ENCODE results near the gene CACNB2.
"Not testable (repeated sequence)": the region's sequence is repeated elsewhere in the genome, so short reads cannot be mapped to it uniquely, and the experiment has no call there.

Gene CACNB2

DNA sequence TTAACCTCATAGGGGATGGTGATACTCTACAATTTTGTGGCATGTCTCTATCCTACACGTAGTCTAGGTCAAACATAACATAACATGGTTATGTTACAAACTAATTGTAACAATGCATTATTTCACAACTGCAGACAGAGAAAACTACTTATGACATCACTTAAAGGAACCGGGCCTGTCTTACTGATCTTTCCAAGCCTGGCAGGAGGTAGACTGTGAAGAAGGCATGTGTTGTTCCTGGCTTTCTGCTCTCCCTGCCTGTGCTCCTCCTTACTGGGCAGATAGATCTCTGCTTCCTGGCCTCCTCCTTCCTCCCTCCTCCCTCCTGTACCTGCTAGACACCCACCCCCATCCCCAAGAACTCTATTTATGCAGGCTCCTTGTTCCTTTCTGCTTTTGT is 5.4 kb downstream of the CACNB2 start:
- H3K4me1 ChIP-seq (ENCODE audit: control insufficient read depth, low read depth, low read length): peaks cover 11% of the 10 kb centered on the region
- H3K9me3 ChIP-seq (ENCODE audit: control insufficient read depth, low read depth, low read length): no peaks in the 10 kb centered on the region
- H3K27me3 ChIP-seq (ENCODE audit: control insufficient read depth, insufficient read depth, low read length): peaks cover 18% of the 10 kb centered on the region
- H3K9ac ChIP-seq (ENCODE audit: low read length): no peak overlapping the region
- no peak overlapping the region for H3K27ac ChIP-seq (ENCODE audit: low read length)
- no peaks in the 10 kb centered on the region for H3K36me3 ChIP-seq (ENCODE audit: control insufficient read depth, low read depth, low read length)
- H3K4me3 ChIP-seq (ENCODE audit: low read length): no peak overlapping the region

DNA sequence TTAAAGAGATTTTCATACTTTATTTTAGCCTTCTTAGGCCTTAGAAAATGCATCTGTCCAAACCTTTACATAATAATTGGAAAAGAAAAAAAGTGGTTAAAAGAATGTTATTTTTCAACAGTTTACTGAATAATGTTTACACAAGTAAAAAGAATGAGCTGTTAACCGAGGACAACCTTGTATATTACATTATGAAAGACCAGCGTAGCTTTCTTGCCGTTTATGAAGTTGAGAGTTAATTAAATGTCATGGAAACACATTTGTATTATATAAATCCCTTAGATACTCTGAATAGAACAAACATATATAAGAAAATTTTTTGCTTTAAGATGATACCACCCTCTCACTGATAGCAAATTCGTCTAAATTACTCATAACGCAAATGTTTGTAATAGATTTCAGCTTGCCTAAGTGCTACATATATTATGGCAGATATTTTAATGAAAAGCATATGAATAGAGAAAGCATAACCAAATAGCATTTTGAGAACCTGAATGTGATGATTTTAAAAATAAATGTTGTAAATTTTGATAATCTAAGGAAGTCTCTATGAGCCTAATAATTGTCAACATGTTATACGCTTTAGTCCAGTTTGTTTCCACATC is 9.1 kb downstream of the CACNB2 start:
- H3K4me3 ChIP-seq (ENCODE audit: low read length): no peak overlapping the region
- H3K36me3 ChIP-seq (ENCODE audit: control insufficient read depth, low read depth, low read length): no peaks in the 10 kb centered on the region
- no peaks in the 10 kb centered on the region for H3K9me3 ChIP-seq (ENCODE audit: control insufficient read depth, low read depth, low read length)
- H3K9ac ChIP-seq (ENCODE audit: low read length): no peak overlapping the region
- no peak overlapping the region for H3K27ac ChIP-seq (ENCODE audit: low read length)
- no peaks in the 10 kb centered on the region for H3K27me3 ChIP-seq (ENCODE audit: control insufficient read depth, insufficient read depth, low read length)
- H3K4me1 ChIP-seq (ENCODE audit: control insufficient read depth, low read depth, low read length): peaks cover 6% of the 10 kb centered on the region

DNA sequence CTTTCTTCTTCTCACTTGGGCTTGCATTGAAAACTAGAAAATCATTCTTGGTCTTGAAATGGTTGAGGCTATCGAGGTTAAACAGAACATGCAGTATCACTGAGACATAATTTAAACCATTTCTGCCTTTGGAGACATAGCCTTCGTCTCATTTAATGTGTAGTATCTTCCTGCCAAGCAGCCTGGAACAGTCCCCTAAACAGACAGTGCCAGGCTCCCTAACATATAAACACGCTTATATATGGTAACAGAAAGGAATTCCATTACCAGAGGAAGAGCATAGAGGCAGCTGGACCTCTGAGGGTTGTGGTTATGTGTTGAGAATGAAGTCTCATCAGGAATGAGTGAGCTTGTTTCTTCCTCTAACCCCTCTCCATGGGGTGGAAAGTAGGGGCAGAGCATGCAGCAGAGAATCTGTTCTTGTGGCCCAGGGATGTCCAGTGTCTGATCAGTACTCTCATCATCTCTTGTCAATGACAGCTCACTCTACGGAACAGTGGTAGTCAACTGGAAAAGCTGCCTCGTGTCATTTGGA is 11.2 kb downstream of the CACNB2 start:
- Histone ChIP-seq H3K27me3 (ENCODE audit: control insufficient read depth, insufficient read depth, low read length) (no peaks in the 10 kb centered on the region), H3K4me3 (ENCODE audit: low read length) (no peak overlapping the region), H3K4me1 (ENCODE audit: control insufficient read depth, low read depth, low read length) (no peaks in the 10 kb centered on the region), H3K36me3 (ENCODE audit: control insufficient read depth, low read depth, low read length) (no peaks in the 10 kb centered on the region), H3K27ac (ENCODE audit: low read length) (no peak overlapping the region), H3K9me3 (ENCODE audit: control insufficient read depth, low read depth, low read length) (no peaks in the 10 kb centered on the region), H3K9ac (ENCODE audit: low read length) (no peak overlapping the region)

DNA sequence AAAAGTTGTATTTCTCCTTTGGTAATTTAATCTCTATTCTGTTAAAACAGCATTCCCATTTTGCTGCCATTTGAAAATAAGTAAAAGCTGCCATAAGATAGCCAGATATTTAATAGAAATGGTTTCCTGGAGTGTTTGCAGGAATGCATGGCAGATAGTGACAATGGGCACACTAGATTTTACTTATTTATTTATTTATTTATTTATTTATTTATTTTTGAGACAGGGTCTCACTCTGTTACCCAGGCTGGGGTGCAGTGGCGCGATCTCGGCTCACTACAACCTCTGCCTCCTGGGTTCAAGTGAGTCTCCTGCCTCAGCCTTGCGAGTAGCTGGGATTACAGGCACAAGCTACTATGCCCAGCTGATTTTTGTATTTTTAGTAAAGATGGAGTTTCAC is 13.2 kb downstream of the CACNB2 start:
- not testable (repeated sequence) for H3K4me3 ChIP-seq (ENCODE audit: low read length); H3K27me3 ChIP-seq (ENCODE audit: control insufficient read depth, insufficient read depth, low read length); H3K27ac ChIP-seq (ENCODE audit: low read length); H3K9ac ChIP-seq (ENCODE audit: low read length); H3K4me1 ChIP-seq (ENCODE audit: control insufficient read depth, low read depth, low read length); H3K36me3 ChIP-seq (ENCODE audit: control insufficient read depth, low read depth, low read length); H3K9me3 ChIP-seq (ENCODE audit: control insufficient read depth, low read depth, low read length)

DNA sequence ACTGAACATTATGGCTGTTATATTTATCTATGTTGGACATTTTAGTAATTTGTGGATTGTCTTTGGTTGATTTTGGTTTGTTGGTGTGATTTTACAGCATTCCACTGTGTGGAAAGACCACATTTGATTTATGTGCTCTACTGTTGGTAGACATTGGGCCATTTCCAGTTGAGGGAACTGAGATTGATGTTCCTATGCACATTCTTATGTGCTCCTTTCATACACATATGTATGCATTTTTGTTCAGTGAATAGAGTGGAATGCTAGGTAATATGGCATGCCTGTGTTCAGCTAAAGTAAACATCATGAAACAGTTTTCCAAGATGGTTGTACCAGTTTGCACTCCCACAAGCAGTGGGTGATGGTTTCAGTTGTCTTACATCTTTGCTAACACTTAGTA is 15.1 kb downstream of the CACNB2 start:
- no peaks in the 10 kb centered on the region for H3K27me3 ChIP-seq (ENCODE audit: control insufficient read depth, insufficient read depth, low read length)
- H3K4me1 ChIP-seq (ENCODE audit: control insufficient read depth, low read depth, low read length): no peaks in the 10 kb centered on the region
- H3K4me3 ChIP-seq (ENCODE audit: low read length): no peak overlapping the region
- no peaks in the 10 kb centered on the region for H3K36me3 ChIP-seq (ENCODE audit: control insufficient read depth, low read depth, low read length)
- no peak overlapping the region for H3K27ac ChIP-seq (ENCODE audit: low read length)
- no peak overlapping the region for H3K9ac ChIP-seq (ENCODE audit: low read length)
- no peaks in the 10 kb centered on the region for H3K9me3 ChIP-seq (ENCODE audit: control insufficient read depth, low read depth, low read length)

DNA sequence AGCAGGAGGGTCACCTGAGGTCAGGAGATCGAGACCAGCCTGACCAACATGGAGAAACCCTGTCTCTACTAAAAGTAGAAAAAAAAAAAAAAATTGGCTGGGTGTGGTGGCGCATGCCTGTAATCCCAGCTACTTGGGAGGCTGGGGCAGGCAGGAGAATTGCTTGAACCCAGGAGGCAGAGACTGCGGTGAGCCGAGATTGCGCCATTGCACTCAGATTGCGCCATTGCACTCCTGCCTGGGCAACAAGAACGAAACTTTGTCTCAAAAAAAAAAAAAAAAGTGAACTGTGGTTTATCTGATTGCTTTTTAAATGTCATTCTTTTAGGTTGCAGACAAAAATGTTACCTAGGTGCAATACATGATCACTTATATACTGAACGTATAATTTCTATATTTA is 16.6 kb downstream of the CACNB2 start:
- H3K4me3 ChIP-seq (ENCODE audit: low read length); H3K9ac ChIP-seq (ENCODE audit: low read length); H3K27me3 ChIP-seq (ENCODE audit: control insufficient read depth, insufficient read depth, low read length); H3K36me3 ChIP-seq (ENCODE audit: control insufficient read depth, low read depth, low read length); H3K27ac ChIP-seq (ENCODE audit: low read length); H3K4me1 ChIP-seq (ENCODE audit: control insufficient read depth, low read depth, low read length); H3K9me3 ChIP-seq (ENCODE audit: control insufficient read depth, low read depth, low read length): not testable (repeated sequence)

DNA sequence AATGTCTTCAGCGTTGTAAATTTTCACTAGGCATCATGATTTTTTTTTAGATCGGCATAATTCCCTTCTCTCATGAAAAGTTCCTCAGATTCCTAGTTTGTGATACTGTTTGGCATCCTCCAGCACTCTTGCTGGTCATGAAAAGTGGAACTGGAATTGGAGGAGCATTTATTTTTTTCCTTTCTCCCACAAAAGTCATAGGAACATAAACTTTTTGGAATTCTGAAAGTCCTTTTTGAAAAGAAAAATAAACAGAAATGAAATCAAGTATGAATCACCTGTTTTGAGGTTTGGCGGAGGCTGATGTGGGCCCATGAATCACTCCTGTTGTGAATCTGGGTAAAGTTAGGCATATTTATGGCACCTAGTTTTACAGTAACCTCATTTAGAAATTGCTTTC is 17.7 kb downstream of the CACNB2 start:
- H3K27ac ChIP-seq (ENCODE audit: low read length): no peak overlapping the region
- no peaks in the 10 kb centered on the region for H3K9me3 ChIP-seq (ENCODE audit: control insufficient read depth, low read depth, low read length)
- no peaks in the 10 kb centered on the region for H3K36me3 ChIP-seq (ENCODE audit: control insufficient read depth, low read depth, low read length)
- H3K27me3 ChIP-seq (ENCODE audit: control insufficient read depth, insufficient read depth, low read length): no peaks in the 10 kb centered on the region
- H3K4me3 ChIP-seq (ENCODE audit: low read length): no peak overlapping the region
- H3K9ac ChIP-seq (ENCODE audit: low read length): no peak overlapping the region
- H3K4me1 ChIP-seq (ENCODE audit: control insufficient read depth, low read depth, low read length): no peaks in the 10 kb centered on the region

DNA sequence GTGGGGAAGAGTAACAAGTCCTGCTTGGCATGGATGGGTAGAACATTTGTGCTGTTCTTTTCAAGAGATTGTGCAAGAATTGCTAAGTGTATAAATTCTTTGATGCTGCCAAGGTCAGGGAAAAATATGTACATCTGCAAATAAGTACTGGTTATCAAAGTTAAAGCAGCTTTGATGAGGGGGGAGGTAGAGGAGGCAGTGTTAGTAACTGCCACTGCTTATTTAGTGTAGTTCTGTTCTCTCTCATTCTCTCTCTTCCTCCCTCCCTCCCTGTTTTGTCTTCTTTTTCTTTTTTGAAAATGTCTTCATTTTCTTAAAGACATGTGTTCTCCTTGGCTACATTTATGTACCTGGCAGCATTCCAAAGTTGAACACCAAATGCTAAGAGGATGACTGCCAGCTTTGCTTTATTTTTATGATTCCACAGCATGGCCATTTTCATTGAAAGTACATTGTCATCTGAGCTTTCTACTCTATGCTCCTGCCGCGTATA is 18.6 kb downstream of the CACNB2 start:
- no peak overlapping the region for H3K4me3 ChIP-seq (ENCODE audit: low read length)

DNA sequence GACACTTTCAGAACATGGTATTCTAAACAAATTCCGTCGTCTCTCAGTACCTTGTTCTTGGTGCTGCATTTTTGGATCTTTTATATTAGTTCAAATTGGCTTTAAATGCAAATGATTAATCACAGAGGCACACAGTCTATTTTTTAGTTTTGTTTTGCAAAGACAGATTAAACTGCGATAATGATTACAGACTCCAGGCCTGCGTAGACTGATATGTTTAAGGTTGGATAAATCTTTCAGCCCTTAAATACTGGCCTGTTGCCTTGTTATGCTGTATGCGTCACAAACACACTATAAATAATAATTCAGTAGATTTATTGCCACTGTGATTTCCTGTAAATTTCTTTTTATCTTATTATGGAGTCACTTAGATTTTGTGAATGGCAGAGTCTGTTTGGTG is 19.3 kb downstream of the CACNB2 start:
- Histone ChIP-seq H3K27ac (ENCODE audit: low read length) (no peak overlapping the region), H3K9me3 (ENCODE audit: control insufficient read depth, low read depth, low read length) (no peaks in the 10 kb centered on the region), H3K36me3 (ENCODE audit: control insufficient read depth, low read depth, low read length) (no peaks in the 10 kb centered on the region), H3K4me3 (ENCODE audit: low read length) (no peak overlapping the region), H3K27me3 (ENCODE audit: control insufficient read depth, insufficient read depth, low read length) (no peaks in the 10 kb centered on the region), H3K9ac (ENCODE audit: low read length) (no peak overlapping the region), H3K4me1 (ENCODE audit: control insufficient read depth, low read depth, low read length) (no peaks in the 10 kb centered on the region)

More for the DNA sequence above, 18.6 kb downstream of the CACNB2 start:
- Histone ChIP-seq H3K9ac (ENCODE audit: low read length) (no peak overlapping the region), H3K36me3 (ENCODE audit: control insufficient read depth, low read depth, low read length) (no peaks in the 10 kb centered on the region), H3K27me3 (ENCODE audit: control insufficient read depth, insufficient read depth, low read length) (no peaks in the 10 kb centered on the region), H3K4me1 (ENCODE audit: control insufficient read depth, low read depth, low read length) (no peaks in the 10 kb centered on the region), H3K27ac (ENCODE audit: low read length) (no peak overlapping the region), H3K9me3 (ENCODE audit: control insufficient read depth, low read depth, low read length) (no peaks in the 10 kb centered on the region)

DNA sequence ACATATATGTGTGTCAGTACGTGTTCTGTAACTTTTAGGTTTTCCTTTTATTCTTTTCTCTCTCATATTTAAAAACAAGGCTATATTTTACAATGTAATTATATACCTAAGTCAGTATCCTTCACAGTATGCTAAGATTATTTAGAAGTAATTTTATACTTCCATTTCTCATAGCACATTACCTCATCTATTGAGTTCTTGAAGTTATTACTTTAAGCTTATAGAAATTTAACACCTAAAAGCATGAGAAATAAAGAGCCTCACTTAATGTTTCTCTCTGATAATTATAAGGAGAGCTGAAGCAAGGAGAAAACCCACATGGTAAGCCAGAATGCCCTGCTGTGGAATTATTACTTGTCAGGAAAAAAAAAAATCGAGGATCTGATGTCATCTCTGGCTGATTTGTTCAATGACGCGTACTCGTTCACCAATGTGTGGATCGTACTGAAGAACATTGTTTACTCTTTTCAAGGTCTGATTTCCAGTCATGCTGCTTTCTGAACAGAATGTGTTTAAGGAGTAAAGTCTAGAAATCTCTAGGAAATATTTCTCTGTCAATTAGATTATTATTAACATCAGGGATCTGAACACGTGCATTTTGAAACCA is 21.9 kb downstream of the CACNB2 start:
- no peaks in the 10 kb centered on the region for H3K4me1 ChIP-seq (ENCODE audit: control insufficient read depth, low read depth, low read length)
- no peaks in the 10 kb centered on the region for H3K36me3 ChIP-seq (ENCODE audit: control insufficient read depth, low read depth, low read length)
- H3K9ac ChIP-seq (ENCODE audit: low read length): no peak overlapping the region
- H3K9me3 ChIP-seq (ENCODE audit: control insufficient read depth, low read depth, low read length): no peaks in the 10 kb centered on the region
- no peak overlapping the region for H3K27ac ChIP-seq (ENCODE audit: low read length)
- H3K27me3 ChIP-seq (ENCODE audit: control insufficient read depth, insufficient read depth, low read length): no peaks in the 10 kb centered on the region
- no peak overlapping the region for H3K4me3 ChIP-seq (ENCODE audit: low read length)

DNA sequence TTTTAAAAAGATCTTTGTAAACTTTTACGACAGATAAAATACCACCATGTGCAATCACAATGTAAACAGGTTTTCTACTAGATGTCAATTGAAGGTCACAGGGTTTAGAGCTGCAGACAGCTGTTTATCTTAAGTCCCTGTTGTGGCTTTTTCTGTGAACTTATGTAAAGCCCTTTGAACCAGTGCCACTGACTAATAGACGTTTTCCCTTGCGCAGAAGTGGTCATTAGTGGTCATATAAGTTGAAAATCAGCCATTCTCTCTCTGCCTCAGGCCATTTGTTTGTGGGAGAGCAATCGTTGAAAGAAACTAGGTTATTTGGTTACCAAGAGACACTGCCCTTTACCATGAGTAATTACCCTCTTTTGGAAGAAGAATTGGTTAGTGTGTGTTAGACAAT is 23.9 kb downstream of the CACNB2 start:
- no peaks in the 10 kb centered on the region for H3K4me1 ChIP-seq (ENCODE audit: control insufficient read depth, low read depth, low read length)
- H3K27ac ChIP-seq (ENCODE audit: low read length): no peak overlapping the region
- no peaks in the 10 kb centered on the region for H3K36me3 ChIP-seq (ENCODE audit: control insufficient read depth, low read depth, low read length)
- no peak overlapping the region for H3K4me3 ChIP-seq (ENCODE audit: low read length)
- H3K27me3 ChIP-seq (ENCODE audit: control insufficient read depth, insufficient read depth, low read length): no peaks in the 10 kb centered on the region
- H3K9ac ChIP-seq (ENCODE audit: low read length): no peak overlapping the region
- no peaks in the 10 kb centered on the region for H3K9me3 ChIP-seq (ENCODE audit: control insufficient read depth, low read depth, low read length)

DNA sequence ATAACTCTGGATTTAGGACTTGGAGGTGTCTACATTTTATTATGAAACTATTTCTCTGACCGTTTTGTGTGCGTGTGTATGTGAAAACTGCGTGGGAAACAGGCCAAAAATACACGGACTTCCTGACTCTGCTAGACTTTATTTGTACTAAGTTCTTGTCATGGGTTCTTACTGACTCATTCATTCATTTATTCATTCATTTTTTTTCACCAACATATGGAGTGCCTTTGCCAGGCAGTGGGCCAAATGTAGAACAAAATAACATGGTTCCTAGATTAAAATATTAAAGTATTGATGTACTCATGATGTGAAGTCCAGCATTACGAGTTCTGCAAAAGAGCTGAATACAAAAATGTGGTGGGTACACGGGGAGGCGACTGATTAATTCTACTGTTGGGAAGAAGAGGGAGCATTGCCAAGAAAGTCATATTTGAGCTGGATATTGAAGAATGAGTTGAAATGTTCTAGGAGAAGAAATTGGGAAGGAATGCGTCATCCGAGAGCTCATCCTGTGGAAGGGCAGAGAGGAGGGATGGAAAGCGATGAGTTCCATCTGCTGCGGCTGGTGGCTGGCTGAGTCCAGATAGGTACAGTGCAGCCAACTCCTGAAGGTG is 24.6 kb downstream of the CACNB2 start:
- Histone ChIP-seq H3K4me1 (ENCODE audit: control insufficient read depth, low read depth, low read length) (no peaks in the 10 kb centered on the region), H3K9me3 (ENCODE audit: control insufficient read depth, low read depth, low read length) (no peaks in the 10 kb centered on the region), H3K27me3 (ENCODE audit: control insufficient read depth, insufficient read depth, low read length) (no peaks in the 10 kb centered on the region), H3K9ac (ENCODE audit: low read length) (no peak overlapping the region), H3K4me3 (ENCODE audit: low read length) (no peak overlapping the region), H3K27ac (ENCODE audit: low read length) (no peak overlapping the region), H3K36me3 (ENCODE audit: control insufficient read depth, low read depth, low read length) (no peaks in the 10 kb centered on the region)
